NCI-H1417 treated with DMSO at 0.1 percent for 48 hours (cell line): Measurements from ENCODE around the gene MBTD1.
"Not testable (repeated sequence)": the region's sequence is repeated elsewhere in the genome, so short reads cannot be mapped to it uniquely, and the experiment has no call there.

Experiments
- DNase-seq: peaks from one replicate; lab custom pipeline; 2025; lab: John Stamatoyannopoulos, UW

MBTD1 gene

GRCh38 chr17:51189162-51189561, 70.7 kb downstream of the MBTD1 start:
- no peak for DNase-seq

GRCh38 chr17:51188271-51188833, 71.5 kb downstream of the MBTD1 start:
- no peak for DNase-seq

- DNase-seq = no peak
These were observed 74.0 kb downstream of the MBTD1 start for GRCh38 chr17:51185763-51186332.

GRCh38 chr17:51184124-51184523, 75.7 kb downstream of the MBTD1 start:
- DNase-seq = no peak

- no peak for DNase-seq
These were observed 79.4 kb downstream of the MBTD1 start for GRCh38 chr17:51180486-51180885.

- DNase-seq = not testable (repeated sequence)
These were observed 87.8 kb downstream of the MBTD1 start for GRCh38 chr17:51172030-51172429.

GRCh38 chr17:51170736-51171135, 89.1 kb downstream of the MBTD1 start:
- no peak for DNase-seq

GRCh38 chr17:51169340-51169739, 90.5 kb downstream of the MBTD1 start:
- DNase-seq = no peak

- no peak for DNase-seq
These were observed 92.6 kb downstream of the MBTD1 start for GRCh38 chr17:51166987-51167931.

GRCh38 chr17:51166198-51166986, 93.5 kb downstream of the MBTD1 start, which contains the start of gene NME2:
Gene NME2 (plus strand): TSS chr17:51166411. CDS start chr17:51166831, 420 bp downstream.
- DNase-seq = no peak

- DNase-seq = no peak
These were observed 94.1 kb downstream of the MBTD1 start for GRCh38 chr17:51165680-51166197.

- DNase-seq = no peak
These were observed 94.8 kb downstream of the MBTD1 start for GRCh38 chr17:51164911-51165679.

- DNase-seq = no peak
These were observed 98.3 kb downstream of the MBTD1 start for GRCh38 chr17:51161541-51161940.

GRCh38 chr17:51159604-51160003, 100.2 kb downstream of the MBTD1 start:
- no peak for DNase-seq

- DNase-seq = no peak
These were observed 104.4 kb downstream of the MBTD1 start for GRCh38 chr17:51155416-51155815.

GRCh38 chr17:51154176-51154575, 105.7 kb downstream of the MBTD1 start:
- no peak for DNase-seq

GRCh38 chr17:51153210-51154072, 106.4 kb downstream of the MBTD1 start, which contains the start of gene NME1:
Gene NME1 (plus strand): TSS chr17:51153559. CDS start chr17:51155655, 2,096 bp downstream.
- DNase-seq = peak; percentile 98

GRCh38 chr17:51152766-51153209, 107.1 kb downstream of the MBTD1 start:
- DNase-seq = no peak

GRCh38 chr17:51150932-51151331, 108.9 kb downstream of the MBTD1 start:
- no peak for DNase-seq

- no peak for DNase-seq
These were observed 110.7 kb downstream of the MBTD1 start for GRCh38 chr17:51149163-51149562.
